Testis (tissue), 3 donors: ENCODE data around the gene CYTH4. TPM values are rescaled to one million over a fixed set of nuclear protein-coding genes. Genes with fewer than 3 reads are reported as not detected.

ENCODE experiments used
- DNase-seq: peaks from one replicate; pipeline ENCODE4 v3.0.0-alpha.2; 2019
- H3K27ac ChIP-seq, 2 donors: fragments of 200-600 bp; sonication (generic); one replicate each; pipeline ENCODE4 v1.5.1; 2019
- H3K27me3 ChIP-seq: fragments of 200-600 bp; sonication (generic); one replicate; pipeline ENCODE4 v1.5.1; 2019
- H3K36me3 ChIP-seq: fragments of 200-600 bp; sonication (generic); one replicate; pipeline ENCODE4 v1.5.1; 2017; ENCODE audit warnings: low read depth; ENCODE audit errors: missing control alignments
- H3K4me1 ChIP-seq: fragments of 200-600 bp; sonication (generic); one replicate; pipeline ENCODE4 v1.5.1; 2019
- H3K4me3 ChIP-seq, 2 donors: fragments of 200-600 bp; sonication (generic); one replicate each; pipeline ENCODE4 v1.5.1; 2017 to 2019
- H3K9me3 ChIP-seq: fragments of 200-600 bp; sonication (generic); one replicate; pipeline ENCODE4 v1.5.1; 2017
- POLR2A ChIP-seq: fragments of 450-650 bp; IDR thresholded peaks from one replicate; pipeline ENCODE4 v1.6.1; 2017; ENCODE audit warnings: antibody characterized with exemption, mild to moderate bottlenecking, moderate library complexity
- WGBS, 2 donors: methylation state at CpG; one replicate each; pipeline ENCODE4 v1.1.5; 2018; 5-methylcytosine and 5-hydroxymethylcytosine counted together
- intact Hi-C: fragments of 100-400 bp; cut with DNase I; formaldehyde crosslinking; loops from one replicate; pipeline ENCODE4 v1.15.1; 2023; ENCODE audit warnings: low total_unique reads
- polyA plus RNA-seq: library from polyadenylated mRNA; stranded (reverse); fragments of 350-450 nt; fragmentation: Illumina TruSeq; extraction: RNeasy Lipid Tissue Mini Kit (QIAGEN cat#74804); gene quantifications from one replicate; pipeline ENCODE4 v1.2.3, GENCODE V29; 2014; ENCODE audit warnings: low read depth, low replicate concordance; ENCODE audit not compliant: insufficient read depth
- total RNA-seq, 2 donors: library from RNA; depleted of rRNA; stranded (reverse); fragments of >200 nt; gene quantifications; one replicate each; pipeline ENCODE4 v1.2.3, GENCODE V29; 2016
- TF ChIP-seq, protein P1 (sequence below), 3 experiments: fragments of 450-650 bp in 2 of 3; fragments of 200-600 bp in 1 of 3; sonication (generic) in 1 of 3; IDR thresholded peaks; one replicate each; pipeline ENCODE4 v1.5.1; 2016 to 2019; ENCODE audit warnings: antibody characterized with exemption in 3 of 3, mild to moderate bottlenecking in 2 of 3, moderate library complexity in 1 of 3

CYTH4 gene
- total and polyA plus RNA-seq, 3 donors from 2014 or later: 2.7 to 7.2 (median 6.8) TPM

DNA sequence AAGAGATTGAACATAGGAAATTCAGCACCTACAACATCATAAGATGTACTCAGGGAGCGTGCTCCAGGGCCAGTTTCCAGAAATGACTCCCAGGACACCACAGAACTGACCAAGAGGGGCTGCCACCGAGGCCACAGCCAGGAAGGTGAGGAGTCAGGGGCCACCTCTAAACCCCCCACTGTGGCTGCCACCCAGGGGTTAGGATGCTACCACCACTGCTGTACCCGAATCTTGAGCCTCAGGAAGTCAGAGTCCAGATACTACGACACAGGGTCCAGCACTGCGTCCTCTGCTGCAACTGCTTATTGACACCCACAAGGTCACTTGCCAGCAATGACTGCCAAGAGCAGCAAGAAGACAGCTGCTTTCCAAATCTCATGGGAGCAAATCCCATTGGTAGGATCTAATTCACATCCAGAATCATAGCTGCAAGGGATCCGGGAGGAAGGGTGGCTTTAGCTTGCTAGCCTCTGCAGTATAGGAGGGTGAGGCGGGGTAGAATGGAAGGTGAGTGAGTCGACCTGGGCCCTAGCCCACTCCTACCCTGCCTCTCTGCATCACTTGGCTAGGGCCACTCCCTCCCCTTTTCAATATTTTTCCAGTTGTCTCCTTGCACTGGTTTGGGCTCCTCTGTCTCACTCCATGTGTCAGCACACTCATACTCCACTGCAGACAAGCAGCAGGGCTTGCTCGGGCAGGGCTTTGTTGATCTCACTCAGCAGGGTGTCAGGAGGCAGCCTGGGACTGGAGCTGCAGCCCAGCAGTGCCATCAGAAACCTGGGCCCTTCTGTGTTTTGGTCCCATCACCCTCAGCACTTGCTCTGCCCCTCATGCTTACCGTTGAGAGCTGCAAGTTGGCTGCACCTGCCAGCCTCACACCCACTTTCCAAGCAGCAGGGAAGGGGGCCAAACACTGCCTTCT, 18.1 kb upstream of the CYTH4 start:
- WGBS, 2 donors: 87% methylated on average over 10 of the region's 10 CpGs
- Histone ChIP-seq H3K9me3 (no peaks in the 10 kb centered on the region), H3K27ac (no peak overlapping the region), H3K36me3 (no peaks in the 10 kb centered on the region), H3K27me3 (no peaks in the 10 kb centered on the region), H3K4me1 (no peaks in the 10 kb centered on the region), H3K4me3 (no peak overlapping the region)
- DNase-seq: no peak
- TF ChIP-seq, protein P1, sequence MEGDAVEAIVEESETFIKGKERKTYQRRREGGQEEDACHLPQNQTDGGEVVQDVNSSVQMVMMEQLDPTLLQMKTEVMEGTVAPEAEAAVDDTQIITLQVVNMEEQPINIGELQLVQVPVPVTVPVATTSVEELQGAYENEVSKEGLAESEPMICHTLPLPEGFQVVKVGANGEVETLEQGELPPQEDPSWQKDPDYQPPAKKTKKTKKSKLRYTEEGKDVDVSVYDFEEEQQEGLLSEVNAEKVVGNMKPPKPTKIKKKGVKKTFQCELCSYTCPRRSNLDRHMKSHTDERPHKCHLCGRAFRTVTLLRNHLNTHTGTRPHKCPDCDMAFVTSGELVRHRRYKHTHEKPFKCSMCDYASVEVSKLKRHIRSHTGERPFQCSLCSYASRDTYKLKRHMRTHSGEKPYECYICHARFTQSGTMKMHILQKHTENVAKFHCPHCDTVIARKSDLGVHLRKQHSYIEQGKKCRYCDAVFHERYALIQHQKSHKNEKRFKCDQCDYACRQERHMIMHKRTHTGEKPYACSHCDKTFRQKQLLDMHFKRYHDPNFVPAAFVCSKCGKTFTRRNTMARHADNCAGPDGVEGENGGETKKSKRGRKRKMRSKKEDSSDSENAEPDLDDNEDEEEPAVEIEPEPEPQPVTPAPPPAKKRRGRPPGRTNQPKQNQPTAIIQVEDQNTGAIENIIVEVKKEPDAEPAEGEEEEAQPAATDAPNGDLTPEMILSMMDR (IDR thresholded peaks at IDR 0.05): no peak
- no peak for TF ChIP-seq POLR2A
- intact Hi-C loops: no loop called here

DNA sequence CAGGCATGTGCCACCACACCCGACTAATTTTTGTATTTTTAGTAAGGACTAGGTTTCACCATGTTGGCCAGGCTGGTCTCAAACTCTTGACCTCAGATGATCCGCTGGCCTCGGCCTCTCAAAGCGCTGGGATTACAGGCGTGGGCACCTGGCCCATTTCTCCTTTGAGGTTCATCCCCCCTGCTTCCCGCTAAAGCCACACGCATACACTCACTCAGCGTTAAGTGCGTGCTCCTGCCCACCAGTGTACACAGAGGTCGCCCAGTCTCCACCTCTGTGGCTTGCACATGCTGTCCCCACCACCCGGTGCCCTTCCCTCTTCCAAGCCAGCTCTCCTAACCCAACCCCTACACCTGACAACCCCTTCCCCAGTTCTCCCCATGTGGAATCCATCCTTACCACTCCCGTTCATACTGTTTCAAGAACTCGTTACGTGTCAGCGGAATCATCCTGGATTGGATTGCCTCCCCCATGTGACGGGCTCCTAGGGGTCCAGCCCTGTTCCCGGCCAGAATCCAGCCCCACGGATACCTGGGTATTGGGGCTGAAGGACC, 15.7 kb upstream of the CYTH4 start:
- no peak for TF ChIP-seq POLR2A
- TF ChIP-seq, protein P1 (IDR thresholded peaks at IDR 0.05): no peak
- Histone ChIP-seq H3K9me3 (no peaks in the 10 kb centered on the region), H3K4me1 (no peaks in the 10 kb centered on the region), H3K4me3 (peak overlapping the region in 1 of 2 donors; percentile 51), H3K27me3 (no peaks in the 10 kb centered on the region), H3K36me3 (no peaks in the 10 kb centered on the region), H3K27ac (no peak overlapping the region)
- DNase-seq: no peak
- intact Hi-C loops: no loop called here
- WGBS, 2 donors: 28 to 41% methylated on average over 17 to 18 of the region's 18 CpGs

DNA sequence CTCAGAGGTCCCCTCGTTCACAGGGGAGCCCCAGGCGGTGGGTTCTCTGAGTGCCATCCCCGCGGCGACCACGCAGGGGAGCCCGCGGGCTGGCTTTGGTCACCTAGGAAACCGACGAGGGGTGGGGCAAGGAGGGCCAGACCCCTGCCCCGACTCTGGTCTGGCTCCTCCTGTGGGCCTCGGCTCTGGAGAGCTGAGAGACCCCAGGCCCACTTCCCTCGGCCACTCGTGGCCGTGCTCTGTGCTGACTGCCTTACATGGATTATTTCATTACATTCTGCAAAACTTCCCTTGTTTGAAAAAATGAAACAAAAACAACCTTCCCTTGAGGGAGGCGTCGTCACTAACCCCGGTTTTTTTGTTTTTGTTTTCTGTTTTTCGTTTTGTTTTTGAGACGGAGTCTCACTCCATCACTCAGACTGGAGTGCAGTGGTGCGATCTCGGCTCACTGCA, 15.1 kb upstream of the CYTH4 start:
- WGBS, 2 donors: 3 to 5% methylated on average over 20 to 22 of the region's 22 CpGs
- Histone ChIP-seq H3K27ac (no peak overlapping the region), H3K9me3 (no peaks in the 10 kb centered on the region), H3K27me3 (no peaks in the 10 kb centered on the region), H3K36me3 (no peaks in the 10 kb centered on the region), H3K4me3 (peak overlapping the region in 1 of 2 donors; percentile 51), H3K4me1 (no peaks in the 10 kb centered on the region)
- intact Hi-C loops: no loop called here
- DNase-seq: peak; percentile 72
- TF ChIP-seq, protein P1 (IDR thresholded peaks at IDR 0.05): peak; percentile 63 to 78 (median 72)
- no peak for TF ChIP-seq POLR2A

DNA sequence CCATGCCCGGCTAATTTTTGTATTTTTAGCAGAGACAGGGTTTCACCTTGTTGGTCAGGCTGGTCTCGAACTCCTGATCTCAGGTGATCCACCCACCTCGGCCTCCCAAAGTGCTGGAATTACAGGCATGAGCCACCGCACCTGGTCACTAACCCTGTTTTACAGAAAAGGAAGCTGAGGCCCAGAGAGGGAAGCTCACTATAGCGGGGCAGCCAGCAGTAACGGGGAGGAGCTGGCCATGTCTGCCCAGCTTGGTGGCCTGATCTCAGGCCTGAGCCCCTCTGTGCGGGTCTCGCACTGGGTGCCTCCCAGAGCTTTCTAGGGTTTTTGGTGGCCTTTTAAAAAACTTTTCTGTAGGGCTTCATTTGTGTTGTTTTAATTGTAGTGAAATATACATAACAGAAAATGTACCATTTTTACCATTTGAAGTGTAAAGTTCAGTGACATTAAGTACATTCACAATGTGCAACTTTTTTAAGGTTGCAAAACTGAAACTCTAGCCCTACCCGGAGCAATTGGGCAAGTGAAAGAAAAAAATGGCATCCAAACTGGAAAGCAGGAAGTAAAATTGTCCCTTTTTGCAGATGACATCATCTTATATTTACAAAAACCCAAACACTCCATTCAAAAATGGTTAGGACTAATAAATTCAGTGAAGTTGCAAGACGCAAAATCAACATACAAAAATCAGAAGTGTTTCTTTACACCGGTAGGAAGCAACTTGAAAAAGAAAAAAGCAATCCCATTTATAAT, 14.5 kb upstream of the CYTH4 start:
- no peaks in the 10 kb centered on the region for H3K36me3 ChIP-seq
- no peak overlapping the region for H3K27ac ChIP-seq
- TF ChIP-seq, protein P1 (IDR thresholded peaks at IDR 0.05): no peak
- no peak for TF ChIP-seq POLR2A
- H3K4me3 ChIP-seq: no peak overlapping the region
- WGBS, 2 donors: 50 to 62% methylated on average over 10 to 11 of the region's 11 CpGs
- H3K4me1 ChIP-seq: no peaks in the 10 kb centered on the region
- no peaks in the 10 kb centered on the region for H3K27me3 ChIP-seq
- intact Hi-C loops: no loop called here
- no peaks in the 10 kb centered on the region for H3K9me3 ChIP-seq
- DNase-seq: no peak
